CD14-positive monocyte (primary cell): ENCODE data around the gene PLPPR5. TPM values are rescaled to one million over a fixed set of nuclear protein-coding genes. Genes with fewer than 3 reads are reported as not detected.

Source experiments
- DNase-seq, 3 donors: peaks; one replicate each; pipeline ENCODE4 v3.0.0-alpha.2; 2011 to 2022
- H2AFZ ChIP-seq: 2 replicates; pipeline ENCODE4 v1.6.0; 2012; ENCODE audit warnings: mild to moderate bottlenecking, low read depth, low read length, inconsistent platforms; ENCODE audit not compliant: insufficient read depth, poor library complexity, severe bottlenecking
- H3K27ac ChIP-seq, 2 donors: 1 replicate in 1 of 2; 2 replicates in 1 of 2; pipeline ENCODE4 v1.5.1; 2012 to 2013; ENCODE audit warnings: low read length in 2 of 2, control low read depth in 1 of 2, inconsistent platforms in 1 of 2, low read depth in 1 of 2, mild to moderate bottlenecking in 1 of 2
- H3K27me3 ChIP-seq, 2 donors: one replicate each; pipeline versions ENCODE4 v1.6.0 to v1.6.1; 2011 to 2013; ENCODE audit warnings: low read length in 2 of 2; ENCODE audit not compliant: control insufficient read depth in 2 of 2, insufficient read depth in 2 of 2
- H3K36me3 ChIP-seq, 2 donors: replicated peaks in 1 of 2; 1 replicate in 1 of 2; 2 replicates in 1 of 2; pipeline versions ENCODE4 v1.5.1 to v1.6.1; 2012 to 2013; ENCODE audit warnings: low read length in 2 of 2, control low read depth in 1 of 2, inconsistent platforms in 1 of 2, mild to moderate bottlenecking in 1 of 2; ENCODE audit not compliant: insufficient read depth in 2 of 2, control insufficient read depth in 1 of 2
- H3K4me1 ChIP-seq, 2 donors: 1 replicate in 1 of 2; 2 replicates in 1 of 2; pipeline versions ENCODE4 v1.5.1 to v1.6.1; 2012 to 2013; ENCODE audit warnings: low read length in 2 of 2, control low read depth in 1 of 2, inconsistent platforms in 1 of 2, mild to moderate bottlenecking in 1 of 2, moderate library complexity in 1 of 2; ENCODE audit not compliant: insufficient read depth in 2 of 2, control insufficient read depth in 1 of 2
- H3K4me2 ChIP-seq: replicated peaks from 2 replicates; pipeline ENCODE3; 2012; ENCODE audit warnings: low read length, moderate library complexity, mild to moderate bottlenecking; ENCODE audit not compliant: poor library complexity, severe bottlenecking; ENCODE audit errors: extremely low read depth
- H3K4me3 ChIP-seq, 3 experiments: fragments of 200-600 bp in 1 of 3; sonication (generic) in 1 of 3; replicated peaks in 1 of 3; 1 replicate in 2 of 3; 2 replicates in 1 of 3; pipeline ENCODE4 v1.5.1; 2011 to 2013; ENCODE audit warnings: low read length in 3 of 3, mild to moderate bottlenecking in 3 of 3, control low read depth in 2 of 3, low read depth in 2 of 3, inconsistent platforms in 1 of 3, moderate library complexity in 1 of 3
- H3K79me2 ChIP-seq: 2 replicates; pipeline ENCODE4 v1.6.0; 2012; ENCODE audit warnings: mild to moderate bottlenecking, control low read depth, inconsistent platforms, low read length, moderate library complexity; ENCODE audit not compliant: insufficient read depth
- H3K9ac ChIP-seq: 2 replicates; pipeline ENCODE4 v1.6.0; 2017; ENCODE audit warnings: low read length, mild to moderate bottlenecking; ENCODE audit not compliant: insufficient read depth, poor library complexity, severe bottlenecking
- H3K9me3 ChIP-seq, 2 donors: replicated peaks in 1 of 2; 1 replicate in 1 of 2; 2 replicates in 1 of 2; pipeline versions ENCODE4 v1.5.1 to v1.6.1; 2012 to 2013; ENCODE audit warnings: low read length in 2 of 2, control low read depth in 1 of 2; ENCODE audit not compliant: control insufficient read depth in 1 of 2, insufficient read depth in 1 of 2
- H4K20me1 ChIP-seq: 2 replicates; pipeline ENCODE4 v1.6.0; 2012; ENCODE audit warnings: mild to moderate bottlenecking, low read length, control low read depth, moderate library complexity; ENCODE audit not compliant: insufficient read depth
- H3K27ac Mint-ChIP-seq, 7 donors: one replicate each; pipeline ENCODE4 v1.8.0; 2020; ENCODE audit warnings: mild to moderate bottlenecking in 7 of 7, mixed read lengths in 7 of 7, moderate library complexity in 6 of 7, inconsistent platforms in 2 of 7
- H3K27me3 Mint-ChIP-seq, 3 donors: one replicate each; pipeline ENCODE4 v1.8.0; 2021 to 2022; ENCODE audit warnings: low read depth in 3 of 3, mild to moderate bottlenecking in 3 of 3, mixed read lengths in 3 of 3, moderate library complexity in 3 of 3, inconsistent platforms in 1 of 3
- H3K36me3 Mint-ChIP-seq, 2 donors: one replicate each; pipeline ENCODE4 v1.8.0; 2020; ENCODE audit warnings: mixed read lengths in 2 of 2, inconsistent platforms in 1 of 2, mild to moderate bottlenecking in 1 of 2
- H3K4me1 Mint-ChIP-seq: one replicate; pipeline ENCODE4 v1.8.0; 2020; ENCODE audit warnings: mild to moderate bottlenecking, mixed read lengths
- H3K4me3 Mint-ChIP-seq, 2 donors: one replicate each; pipeline ENCODE4 v1.8.0; 2020; ENCODE audit warnings: mild to moderate bottlenecking in 2 of 2, mixed read lengths in 2 of 2, moderate library complexity in 1 of 2
- H3K9me3 Mint-ChIP-seq, 7 donors: one replicate each; pipeline ENCODE4 v1.8.0; 2020 to 2022; ENCODE audit warnings: mixed read lengths in 7 of 7, mild to moderate bottlenecking in 6 of 7, moderate library complexity in 6 of 7, inconsistent platforms in 2 of 7
- CTCF ChIP-seq: fragments of 200-600 bp; IDR thresholded peaks from one replicate; pipeline ENCODE4 v1.8.0; 2022; ENCODE audit warnings: antibody characterized with exemption, mild to moderate bottlenecking
- WGBS: methylation state at CpG from one replicate; pipeline ENCODE4 v1.1.5; 2013; ENCODE audit warnings: missing lambda C conversion rate; ENCODE audit not compliant: insufficient coverage; 5-methylcytosine and 5-hydroxymethylcytosine counted together
- intact Hi-C, 2 donors: fragments of 100-400 bp; cut with micrococcal nuclease; formaldehyde crosslinking; loops; one replicate each; pipeline versions ENCODE4 v1.15.0 to v1.15.1; 2023
- polyA plus RNA-seq, 3 donors: library from polyadenylated mRNA; depleted of rRNA in 1 of 3; unstranded in 2 of 3; stranded (reverse) in 1 of 3; fragments of 300-500 nt in 2 of 3; fragments of >200 nt in 1 of 3; fragmentation: Illumina TruSeq in 2 of 3; gene quantifications; 1 replicate in 2 of 3; 2 replicates in 1 of 3; pipeline ENCODE4 v1.2.3, GENCODE V29; 2012 to 2021

PLPPR5 gene
- polyA plus RNA-seq, 3 donors = not detected

GRCh38 chr1:99003581-99004253 lies 944 bp downstream of the PLPPR5 start:
- Histone ChIP-seq H3K79me2 (no peaks in the 10 kb centered on the region), H3K4me1 (no peaks in the 10 kb centered on the region), H2AFZ (no peak overlapping the region), H3K4me2 (no peak overlapping the region), H3K4me3 (no peak overlapping the region), H3K27me3 (peaks cover 34 to 51% of the 10 kb centered on the region in 2 donors), H3K9me3 (peaks cover 0 to 11% of the 10 kb centered on the region in 2 donors), H3K9ac (no peak overlapping the region), H3K36me3 (no peaks in the 10 kb centered on the region), H4K20me1 (no peaks in the 10 kb centered on the region), H3K27ac (no peak overlapping the region)
- no peak for DNase-seq
- peak overlapping the region in 1 of 2 donors; percentile 73 for H3K4me3 Mint-ChIP-seq
- no CpG with 5 or more reads among the region's 20 CpGs for WGBS
- no peak for TF ChIP-seq CTCF
- H3K27me3 Mint-ChIP-seq = peaks cover 37 to 64% (median 49%) of the 10 kb centered on the region in 3 donors
- H3K27ac Mint-ChIP-seq = no peak overlapping the region
- no peaks in the 10 kb centered on the region for H3K4me1 Mint-ChIP-seq
- no peaks in the 10 kb centered on the region for H3K36me3 Mint-ChIP-seq
- intact Hi-C loops = no loop called here
- peaks cover 0 to 7% (median 5%) of the 10 kb centered on the region in 7 donors for H3K9me3 Mint-ChIP-seq

DNA sequence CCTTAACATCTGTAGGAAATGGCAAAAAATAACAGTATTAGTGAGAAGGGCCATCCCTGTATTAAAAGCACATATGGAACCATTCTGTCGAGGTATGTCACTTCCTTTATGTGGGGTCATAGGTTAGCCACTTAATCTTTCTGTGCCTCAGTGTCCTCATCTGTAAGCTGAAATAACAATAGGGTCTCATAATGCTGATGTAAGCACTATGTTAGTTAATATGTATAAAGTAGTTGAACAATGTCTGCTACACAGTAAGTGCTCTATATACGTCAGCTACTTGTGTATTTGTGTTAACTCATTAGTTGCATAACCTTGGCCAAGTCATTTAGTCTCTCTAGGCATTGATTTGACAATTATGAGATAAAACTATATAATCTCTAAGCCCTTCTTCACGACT lies 11.8 kb downstream of the PLPPR5 start:
- Mint-ChIP-seq H3K36me3 (no peaks in the 10 kb centered on the region), H3K27me3 (peaks cover 0 to 2% (median 2%) of the 10 kb centered on the region in 3 donors), H3K9me3 (peaks cover 0 to under 1% (median 0%) of the 10 kb centered on the region in 7 donors), H3K27ac (no peak overlapping the region), H3K4me3 (no peak overlapping the region), H3K4me1 (no peaks in the 10 kb centered on the region)
- Histone ChIP-seq H3K79me2 (no peaks in the 10 kb centered on the region), H2AFZ (no peak overlapping the region), H3K9ac (no peak overlapping the region), H4K20me1 (no peaks in the 10 kb centered on the region), H3K27ac (no peak overlapping the region), H3K4me3 (no peak overlapping the region), H3K36me3 (no peaks in the 10 kb centered on the region), H3K4me1 (no peaks in the 10 kb centered on the region), H3K27me3 (no peaks in the 10 kb centered on the region), H3K4me2 (no peak overlapping the region), H3K9me3 (no peaks in the 10 kb centered on the region)
- WGBS = 88% methylated on average over 1 of the region's 3 CpGs
- TF ChIP-seq CTCF = no peak
- intact Hi-C loops = no loop called here
- DNase-seq = no peak
